Measurements from ENCODE around the gene RIMOC1. TPM values are rescaled to one million over a fixed set of nuclear protein-coding genes. Genes with fewer than 3 reads are reported as not detected.

Gene RIMOC1
- total and polyA plus RNA-seq, 7 donors: 5.4 to 19.3 (median 14.9) TPM

DNA sequence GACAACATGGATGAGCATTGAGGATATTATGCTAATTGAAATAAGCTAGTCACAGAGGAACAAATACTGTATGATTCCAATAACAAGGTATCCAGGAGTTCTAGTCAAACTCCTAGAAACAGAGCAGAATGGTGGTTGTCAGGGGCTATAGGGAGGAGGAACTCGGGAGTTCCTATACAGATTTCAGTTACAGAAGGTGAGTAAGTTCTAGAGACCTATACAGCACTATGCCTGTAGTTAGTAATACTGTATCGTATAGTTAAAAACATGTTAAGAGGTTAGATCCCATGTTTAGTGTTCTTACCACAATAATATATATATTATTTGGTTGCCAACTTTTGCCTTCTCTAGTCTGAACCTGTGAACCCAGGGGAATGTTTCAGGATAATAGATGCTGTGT is 26.0 kb upstream of the RIMOC1 start:
- Histone ChIP-seq H3K4me3 (no peak overlapping the region), H3K36me3 (no peaks in the 10 kb centered on the region), H3K27ac (no peak overlapping the region), H3K27me3 (no peaks in the 10 kb centered on the region), H3K4me1 (no peaks in the 10 kb centered on the region), H3K9me3 (no peaks in the 10 kb centered on the region)
- WGBS, 2 donors: 81 to 84% methylated on average over 2 of the region's 2 CpGs
- DNase-seq: no peak
- TF ChIP-seq EP300 (IDR thresholded peaks at IDR 0.05) (no peak), POLR2A (IDR thresholded peaks at IDR 0.05) (no peak), POLR2AphosphoS5 (IDR thresholded peaks at IDR 0.05) (no peak)
- TF ChIP-seq, protein P1, sequence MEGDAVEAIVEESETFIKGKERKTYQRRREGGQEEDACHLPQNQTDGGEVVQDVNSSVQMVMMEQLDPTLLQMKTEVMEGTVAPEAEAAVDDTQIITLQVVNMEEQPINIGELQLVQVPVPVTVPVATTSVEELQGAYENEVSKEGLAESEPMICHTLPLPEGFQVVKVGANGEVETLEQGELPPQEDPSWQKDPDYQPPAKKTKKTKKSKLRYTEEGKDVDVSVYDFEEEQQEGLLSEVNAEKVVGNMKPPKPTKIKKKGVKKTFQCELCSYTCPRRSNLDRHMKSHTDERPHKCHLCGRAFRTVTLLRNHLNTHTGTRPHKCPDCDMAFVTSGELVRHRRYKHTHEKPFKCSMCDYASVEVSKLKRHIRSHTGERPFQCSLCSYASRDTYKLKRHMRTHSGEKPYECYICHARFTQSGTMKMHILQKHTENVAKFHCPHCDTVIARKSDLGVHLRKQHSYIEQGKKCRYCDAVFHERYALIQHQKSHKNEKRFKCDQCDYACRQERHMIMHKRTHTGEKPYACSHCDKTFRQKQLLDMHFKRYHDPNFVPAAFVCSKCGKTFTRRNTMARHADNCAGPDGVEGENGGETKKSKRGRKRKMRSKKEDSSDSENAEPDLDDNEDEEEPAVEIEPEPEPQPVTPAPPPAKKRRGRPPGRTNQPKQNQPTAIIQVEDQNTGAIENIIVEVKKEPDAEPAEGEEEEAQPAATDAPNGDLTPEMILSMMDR (IDR thresholded peaks at IDR 0.05): no peak
- intact Hi-C loops (cut with DNase I): no loop called here

DNA sequence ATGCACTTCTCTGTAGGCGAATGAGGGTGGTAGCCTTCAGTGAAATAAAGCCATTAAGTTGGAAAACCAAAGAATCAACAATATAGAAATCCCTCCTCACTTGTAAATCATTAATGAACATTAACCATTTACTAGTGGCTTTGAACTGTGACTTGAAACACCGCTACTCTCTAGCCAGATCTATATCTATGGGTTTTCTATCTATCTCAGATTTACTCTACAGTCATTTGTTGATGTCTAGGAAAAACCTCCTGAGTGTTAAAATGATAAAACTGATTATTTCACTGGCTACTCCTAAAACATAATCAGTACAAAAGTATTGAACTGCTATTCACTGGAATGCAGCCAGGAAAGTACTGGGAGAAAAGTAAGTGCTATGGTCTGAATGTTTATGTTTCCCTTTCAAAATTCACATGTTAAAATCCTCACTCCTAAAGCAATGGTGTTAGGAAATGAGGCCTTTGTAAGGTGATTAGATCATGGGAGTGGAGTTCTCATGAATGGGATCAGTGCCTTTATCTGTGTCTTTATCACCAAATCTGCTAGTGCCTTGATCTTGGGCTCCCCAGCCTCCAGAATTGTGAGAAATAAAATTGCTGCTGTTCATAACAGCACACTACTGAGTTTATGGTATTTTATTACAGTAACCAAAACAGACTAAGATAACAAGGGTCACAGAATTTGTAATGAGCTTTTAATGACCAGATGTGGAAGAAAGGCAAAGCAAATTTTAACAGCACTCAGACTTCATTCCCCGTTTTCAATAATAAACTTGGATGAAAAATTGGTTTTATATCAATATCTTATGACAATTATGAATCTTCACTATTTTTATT is 25.3 kb upstream of the RIMOC1 start:
- Histone ChIP-seq H3K9me3 (no peaks in the 10 kb centered on the region), H3K36me3 (no peaks in the 10 kb centered on the region), H3K27ac (no peak overlapping the region), H3K4me3 (no peak overlapping the region), H3K4me1 (no peaks in the 10 kb centered on the region), H3K27me3 (no peaks in the 10 kb centered on the region)
- 27 to 67% methylated on average over 3 of the region's 3 CpGs for WGBS, 2 donors
- no peak for DNase-seq
- no peak for TF ChIP-seq POLR2AphosphoS5 (IDR thresholded peaks at IDR 0.05)
- no peak for TF ChIP-seq EP300 (IDR thresholded peaks at IDR 0.05)
- TF ChIP-seq POLR2A (IDR thresholded peaks at IDR 0.05): no peak
- TF ChIP-seq, protein P1 (IDR thresholded peaks at IDR 0.05): no peak
- intact Hi-C loops (cut with DNase I): no loop called here

DNA sequence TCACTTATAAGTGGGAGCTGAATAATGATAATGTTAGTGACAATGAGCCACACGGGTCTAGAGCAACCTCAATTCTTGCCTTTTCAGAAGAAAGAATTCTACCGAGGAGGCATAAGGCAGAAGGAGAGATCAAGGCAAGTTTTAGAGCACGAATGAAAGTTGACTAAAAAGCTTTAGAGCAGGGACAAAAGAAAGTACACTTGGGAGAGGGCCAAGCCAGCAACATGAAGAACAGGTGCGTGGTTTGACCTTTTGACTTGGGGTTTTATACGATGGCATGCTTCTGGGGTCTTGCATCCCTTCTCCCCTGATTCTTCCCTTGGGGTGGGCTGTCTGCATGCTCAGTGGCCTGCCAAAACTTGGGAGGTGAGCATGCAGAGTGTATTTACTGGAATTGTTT is 21.4 kb upstream of the RIMOC1 start:
- Histone ChIP-seq H3K36me3 (no peaks in the 10 kb centered on the region), H3K27me3 (no peaks in the 10 kb centered on the region), H3K27ac (no peak overlapping the region), H3K9me3 (no peaks in the 10 kb centered on the region), H3K4me1 (no peaks in the 10 kb centered on the region), H3K4me3 (no peak overlapping the region)
- TF ChIP-seq EP300 (IDR thresholded peaks at IDR 0.05) (no peak), POLR2A (IDR thresholded peaks at IDR 0.05) (no peak), POLR2AphosphoS5 (IDR thresholded peaks at IDR 0.05) (no peak)
- TF ChIP-seq, protein P1 (IDR thresholded peaks at IDR 0.05): no peak
- DNase-seq: no peak
- intact Hi-C loops (cut with DNase I): no loop called here
- 72 to 81% methylated on average over 5 of the region's 5 CpGs for WGBS, 2 donors

DNA sequence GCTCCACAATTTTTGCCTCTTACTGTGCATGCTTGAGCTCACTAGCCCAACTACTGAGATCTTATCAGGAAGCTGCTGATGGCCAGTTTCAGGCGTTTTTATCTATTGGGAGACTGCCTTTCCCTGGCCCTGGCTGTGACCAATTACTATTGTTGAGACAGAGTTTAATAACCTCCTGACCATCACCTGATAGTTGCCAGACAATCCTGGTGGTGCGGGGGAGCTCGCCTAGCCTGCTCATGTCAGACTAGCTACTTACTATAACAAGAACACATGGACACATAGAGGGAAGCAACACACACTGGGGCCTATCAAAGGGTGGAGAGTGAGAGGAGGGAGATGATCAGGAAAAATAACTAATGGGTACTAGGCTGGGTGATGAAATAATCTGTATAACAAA is 20.9 kb upstream of the RIMOC1 start:
- 82 to 85% methylated on average over 3 of the region's 3 CpGs for WGBS, 2 donors
- Histone ChIP-seq H3K27ac (no peak overlapping the region), H3K27me3 (no peaks in the 10 kb centered on the region), H3K36me3 (no peaks in the 10 kb centered on the region), H3K4me3 (no peak overlapping the region), H3K9me3 (no peaks in the 10 kb centered on the region), H3K4me1 (no peaks in the 10 kb centered on the region)
- no peak for TF ChIP-seq EP300 (IDR thresholded peaks at IDR 0.05)
- TF ChIP-seq POLR2AphosphoS5 (IDR thresholded peaks at IDR 0.05): no peak
- TF ChIP-seq, protein P1 (IDR thresholded peaks at IDR 0.05): no peak
- no peak for DNase-seq
- intact Hi-C loops (cut with DNase I): no loop called here

DNA sequence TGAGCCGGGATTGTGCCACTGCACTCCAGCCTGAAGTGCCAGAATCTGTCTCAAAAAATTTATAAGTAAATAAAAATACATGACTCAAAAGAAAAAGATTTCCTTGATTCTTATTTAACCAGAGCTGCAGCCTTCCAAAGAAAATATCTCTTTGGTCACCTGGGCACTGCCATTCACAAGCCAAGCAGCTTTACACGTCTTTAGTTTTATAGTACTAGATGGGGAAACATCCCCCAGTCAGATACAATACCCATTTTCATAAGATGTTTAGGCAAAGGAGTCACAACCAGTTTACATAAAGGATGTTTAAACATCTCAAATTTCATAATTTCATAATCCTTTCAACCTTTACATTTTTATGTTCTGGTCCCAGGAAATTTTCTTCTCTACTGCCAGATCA is 20.2 kb upstream of the RIMOC1 start:
- no peaks in the 10 kb centered on the region for H3K4me1 ChIP-seq
- H3K9me3 ChIP-seq: no peaks in the 10 kb centered on the region
- intact Hi-C loops (cut with DNase I): no loop called here
- WGBS, 2 donors: 83 to 91% methylated on average over 2 of the region's 2 CpGs
- no peak overlapping the region for H3K4me3 ChIP-seq
- H3K27me3 ChIP-seq: no peaks in the 10 kb centered on the region
- no peak overlapping the region for H3K27ac ChIP-seq
- H3K36me3 ChIP-seq: no peaks in the 10 kb centered on the region
- no peak for DNase-seq
- TF ChIP-seq EP300 (IDR thresholded peaks at IDR 0.05): no peak

All from sigmoid colon (tissue), 7 donors.